GM21737 (cell line): ENCODE measurements around the gene VPS8.
"Not testable (repeated sequence)": the region's sequence is repeated elsewhere in the genome, so short reads cannot be mapped to it uniquely, and the experiment has no call there.

ENCODE experiments used
- ATAC-seq: cut with Tn5 transposase; IDR thresholded peaks from one replicate; pipeline ENCODE4 v1.9.1; 2021; ENCODE audit warnings: mild to moderate bottlenecking, moderate library complexity; ENCODE audit not compliant: unreplicated experiment

Gene VPS8

DNA sequence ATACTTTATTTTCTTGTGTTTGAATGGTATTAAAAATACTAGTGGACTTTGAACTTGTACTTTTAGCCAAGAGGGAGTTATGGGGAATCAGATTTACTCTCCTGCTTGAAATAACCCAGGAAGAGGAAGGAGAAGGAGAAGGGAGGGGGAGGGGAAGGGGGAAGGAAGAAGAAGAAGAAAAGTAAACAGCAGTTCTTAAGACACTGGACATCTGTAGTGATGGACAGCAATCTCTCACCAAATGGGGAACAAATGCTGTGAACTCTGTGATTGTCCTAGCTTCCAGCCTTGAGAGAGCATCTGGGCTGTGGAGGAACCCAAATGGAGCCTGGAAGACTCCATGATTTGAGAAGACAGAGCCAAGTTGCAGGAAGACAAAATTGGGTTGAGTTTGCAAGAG, 52.0 kb downstream of the VPS8 start:
- no peak for ATAC-seq

DNA sequence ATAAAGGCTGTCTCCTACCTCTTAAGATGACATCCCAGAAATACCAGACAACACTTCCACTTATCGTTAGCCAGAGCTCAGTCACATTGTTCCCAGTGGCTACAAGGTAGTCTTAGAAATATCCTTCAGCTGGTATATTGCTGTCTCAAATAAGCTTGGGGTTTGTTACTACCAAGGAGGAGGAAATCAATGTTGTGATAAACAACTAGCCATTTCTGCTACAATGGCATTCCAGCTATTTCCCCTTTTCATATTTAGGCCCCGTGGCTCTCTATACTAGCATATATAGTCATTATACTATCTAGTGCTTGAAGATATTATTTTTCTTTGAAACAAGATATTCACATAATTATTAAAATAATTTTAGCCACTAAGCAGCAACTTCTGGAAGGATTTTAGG, 56.5 kb downstream of the VPS8 start:
- ATAC-seq, result no peak

DNA sequence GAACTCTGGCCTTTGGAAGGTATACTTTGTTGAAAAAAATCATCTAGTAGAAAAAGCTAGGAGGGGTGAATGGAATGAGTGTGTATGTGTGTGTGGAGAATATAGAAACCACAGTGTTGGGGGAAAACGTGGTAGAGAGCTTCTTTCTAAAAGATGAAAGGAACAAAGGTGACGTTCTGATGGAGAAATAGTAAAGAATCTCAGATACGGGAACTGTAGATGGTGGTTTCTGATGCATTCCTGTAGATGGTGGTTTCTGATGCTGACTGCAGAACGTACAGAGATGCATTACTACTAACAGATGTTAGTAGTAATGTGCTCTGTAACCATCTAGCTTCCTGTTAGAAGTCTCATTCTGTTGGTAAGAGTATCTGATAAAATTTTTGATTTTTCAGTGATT, 60.2 kb downstream of the VPS8 start:
- ATAC-seq, result no peak

DNA sequence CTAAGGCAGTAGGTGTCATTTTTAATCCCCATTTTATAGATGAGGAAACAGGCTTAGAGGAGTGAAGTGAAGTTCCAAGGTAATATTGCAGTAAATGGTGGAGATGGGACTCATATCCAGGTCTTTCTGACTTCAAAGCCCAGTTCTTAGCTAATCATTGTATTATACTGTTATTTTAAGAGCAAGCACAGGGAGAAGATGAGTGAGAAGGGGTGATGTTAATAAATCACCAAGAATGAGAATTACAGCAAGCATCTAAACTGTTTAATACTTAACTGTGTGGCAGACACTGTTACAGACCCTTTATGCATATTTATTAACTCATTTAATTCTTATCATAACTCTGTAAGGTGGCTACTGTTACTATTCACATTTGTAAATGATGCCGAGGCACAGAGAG, 61.2 kb downstream of the VPS8 start:
- no peak for ATAC-seq

DNA sequence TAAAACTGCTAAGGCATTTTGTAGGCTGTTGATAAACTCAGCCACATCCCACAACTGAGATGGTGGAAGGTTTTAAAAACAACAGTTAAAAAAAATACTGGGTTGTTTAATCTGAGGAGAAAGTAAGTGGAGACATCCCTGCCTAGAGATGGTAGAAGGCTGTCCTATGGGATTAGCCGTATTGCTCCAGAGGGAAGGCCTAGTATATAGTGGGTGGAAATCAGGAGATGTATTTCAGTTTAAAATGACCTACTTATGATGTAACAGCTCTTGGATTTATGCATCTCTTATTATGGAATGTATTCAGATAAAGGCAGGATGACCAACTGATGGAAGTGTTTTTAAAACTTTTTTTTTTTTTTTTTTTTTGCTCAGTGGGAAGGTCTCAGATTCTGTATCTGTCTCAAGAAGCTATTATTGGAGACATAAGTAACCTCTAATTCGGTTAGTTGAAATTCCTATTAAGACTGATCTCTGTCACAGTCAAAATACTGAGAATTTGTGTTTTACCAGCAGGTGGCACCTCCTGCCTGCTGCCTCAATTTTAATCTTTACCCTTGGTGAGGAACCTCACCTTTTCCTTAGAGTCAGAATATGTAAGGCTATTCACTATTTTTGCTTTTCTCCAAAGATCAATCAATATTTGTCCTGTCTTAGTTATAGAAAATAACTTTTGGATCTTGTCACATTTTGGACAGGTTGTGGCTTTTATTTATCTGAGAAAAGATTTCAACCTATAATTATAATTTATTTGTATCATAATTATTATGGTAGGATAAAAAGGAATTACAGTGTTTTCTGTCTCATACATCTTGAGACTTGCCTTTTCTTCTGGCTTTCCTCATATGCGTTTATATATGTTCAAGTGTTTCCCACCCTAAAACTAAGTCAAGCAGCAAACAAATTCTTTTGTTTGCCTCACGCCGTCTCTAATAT, 63.0 kb downstream of the VPS8 start:
- ATAC-seq, result no peak

DNA sequence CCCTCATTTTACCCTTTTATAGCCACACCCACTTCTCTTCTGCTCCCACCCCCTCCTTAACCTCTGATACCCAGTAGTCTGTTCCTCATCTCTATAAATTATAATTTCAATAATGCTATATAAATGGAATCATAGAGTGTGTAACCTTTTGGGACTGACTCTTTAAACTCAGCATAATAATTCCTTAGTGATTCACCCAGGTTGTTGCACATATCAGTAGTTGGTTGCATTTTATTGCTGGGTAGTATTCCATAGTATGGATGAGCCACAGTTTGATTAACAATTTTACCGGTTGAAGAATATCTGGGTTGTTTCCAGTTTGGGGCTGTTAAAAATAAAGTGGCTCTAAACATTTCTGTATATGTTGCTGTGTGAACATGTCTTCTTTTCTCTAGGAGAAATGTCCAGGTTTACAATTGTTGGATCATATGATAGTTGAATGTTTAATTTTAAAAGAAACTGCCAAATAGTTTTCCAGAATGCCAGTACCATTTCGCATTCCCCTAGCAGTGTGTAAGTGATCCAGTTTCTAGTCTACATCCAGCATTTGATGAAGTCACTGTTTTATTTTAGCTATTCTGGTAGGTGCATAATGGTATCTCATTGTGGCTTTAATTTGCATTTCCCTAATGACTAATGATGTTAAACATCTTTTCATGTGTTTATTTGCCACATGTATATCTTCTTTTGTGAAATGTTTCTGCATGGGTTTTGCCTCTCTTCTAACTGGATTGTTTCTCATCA, 68.5 kb downstream of the VPS8 start:
- ATAC-seq, result no peak

DNA sequence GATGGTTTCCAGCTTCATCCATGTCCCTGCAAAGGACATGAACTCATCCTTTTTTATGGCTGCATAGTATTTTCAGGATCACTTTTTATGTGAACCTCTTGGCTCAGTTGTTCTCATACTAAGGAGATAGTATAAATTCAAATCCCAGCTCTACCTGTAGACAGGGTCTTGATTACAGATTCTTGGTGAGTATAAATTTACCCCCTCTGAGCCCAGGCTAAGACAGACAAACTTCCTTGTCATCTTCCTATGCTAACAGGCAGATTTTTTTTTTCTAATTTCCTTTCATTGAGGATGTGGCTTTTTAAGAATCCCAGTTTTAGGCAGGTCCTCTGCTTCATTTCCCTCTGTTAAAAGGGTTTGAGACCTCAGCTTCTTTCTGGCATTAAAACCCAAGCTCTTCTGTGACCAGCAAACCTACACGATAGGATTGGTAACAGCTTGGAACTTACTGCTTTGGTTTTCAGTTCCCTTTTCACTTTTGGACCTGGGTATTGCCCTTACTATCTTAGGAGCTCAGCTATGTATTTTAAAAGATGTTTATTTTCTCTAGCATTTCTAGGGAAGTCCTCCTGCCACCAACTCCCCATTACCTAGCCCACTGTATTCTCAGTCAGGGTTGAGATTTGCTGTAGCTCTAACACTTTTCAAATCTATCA, 72.5 kb downstream of the VPS8 start:
- ATAC-seq, result peak; percentile 78

DNA sequence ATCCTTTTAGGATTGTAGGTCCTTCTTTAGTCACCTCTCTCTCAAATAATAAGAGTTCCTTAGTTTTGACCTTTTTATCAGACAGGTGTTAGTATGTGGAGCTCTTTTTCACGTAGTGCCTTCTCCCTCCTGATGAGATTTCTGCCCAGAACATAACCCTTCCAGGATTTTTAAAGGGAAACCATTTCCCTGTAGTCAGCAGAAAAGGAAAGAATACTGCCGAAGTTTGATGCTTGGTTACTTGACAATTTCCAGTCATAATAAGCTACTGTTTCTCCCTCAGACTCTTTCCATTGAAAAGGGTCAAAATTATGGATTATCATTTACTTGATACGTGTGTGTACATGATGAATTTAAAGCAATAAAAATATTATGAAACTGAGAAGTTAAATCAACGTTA, 73.1 kb downstream of the VPS8 start:
- no peak for ATAC-seq

DNA sequence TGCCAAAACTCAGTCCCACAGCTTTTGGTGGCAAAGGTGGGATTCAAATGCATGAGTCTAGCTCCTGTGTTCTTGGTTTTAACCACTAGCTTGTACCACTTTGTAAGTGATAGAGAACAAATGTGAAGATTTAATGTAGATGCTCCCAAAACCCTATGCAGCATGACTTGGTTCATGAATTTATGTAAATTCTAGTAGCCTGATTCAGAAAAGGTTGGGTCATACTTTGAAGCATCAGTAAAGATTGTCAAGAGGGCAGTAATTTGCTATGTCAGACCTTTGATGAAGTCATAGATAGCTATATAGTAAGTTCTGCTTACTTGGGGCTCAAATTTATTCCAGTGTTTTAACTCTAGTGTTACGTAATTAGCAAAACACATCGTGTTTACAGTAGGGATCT, 75.6 kb downstream of the VPS8 start:
- no peak for ATAC-seq

DNA sequence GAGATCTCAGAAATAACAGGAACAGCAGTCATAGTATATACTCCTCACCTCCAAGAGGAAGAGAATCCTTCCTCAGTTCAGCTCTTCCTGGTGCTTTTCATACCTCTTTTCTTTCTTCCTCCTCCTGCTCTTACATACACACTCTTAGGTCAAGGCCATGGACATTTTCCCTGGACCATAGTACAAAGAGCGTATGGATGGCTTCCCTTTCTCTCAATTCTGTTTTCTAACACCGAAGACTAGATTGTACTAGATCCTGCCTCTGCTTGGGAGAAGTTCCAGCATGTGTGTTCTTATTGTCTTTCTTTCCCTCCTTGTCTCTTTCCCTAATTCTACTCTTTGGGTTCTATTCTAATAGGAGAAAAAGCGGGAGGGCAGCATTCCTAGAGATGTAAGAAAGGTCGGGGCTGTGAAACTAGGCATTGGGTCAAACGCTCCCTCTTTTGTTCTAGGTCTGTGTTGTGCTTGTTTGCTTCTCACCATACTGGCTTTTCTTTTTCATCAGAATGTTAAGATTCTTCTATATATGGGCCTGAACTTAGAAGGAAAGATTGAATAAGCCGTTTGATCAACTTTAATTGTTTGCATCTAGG, 77.4 kb downstream of the VPS8 start:
- no peak for ATAC-seq

DNA sequence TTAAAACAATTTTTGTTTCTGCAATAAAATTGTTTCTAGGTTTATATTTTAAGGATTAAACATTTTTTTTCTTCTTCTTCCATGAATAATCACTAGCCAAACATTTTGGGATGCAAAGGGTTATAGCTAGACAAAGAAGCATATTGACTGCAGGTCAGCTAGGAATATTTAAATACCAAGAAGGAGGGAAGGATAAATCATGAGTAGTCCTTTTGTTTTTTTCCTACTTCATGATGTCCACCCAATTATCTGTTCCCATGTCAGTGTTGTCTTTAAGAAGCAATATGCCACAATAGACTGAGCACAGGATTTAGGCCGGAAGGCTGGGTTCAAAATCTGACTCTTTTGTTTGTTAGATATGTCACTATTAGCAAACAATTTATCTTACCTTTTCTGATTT, 82.1 kb downstream of the VPS8 start:
- no peak for ATAC-seq

DNA sequence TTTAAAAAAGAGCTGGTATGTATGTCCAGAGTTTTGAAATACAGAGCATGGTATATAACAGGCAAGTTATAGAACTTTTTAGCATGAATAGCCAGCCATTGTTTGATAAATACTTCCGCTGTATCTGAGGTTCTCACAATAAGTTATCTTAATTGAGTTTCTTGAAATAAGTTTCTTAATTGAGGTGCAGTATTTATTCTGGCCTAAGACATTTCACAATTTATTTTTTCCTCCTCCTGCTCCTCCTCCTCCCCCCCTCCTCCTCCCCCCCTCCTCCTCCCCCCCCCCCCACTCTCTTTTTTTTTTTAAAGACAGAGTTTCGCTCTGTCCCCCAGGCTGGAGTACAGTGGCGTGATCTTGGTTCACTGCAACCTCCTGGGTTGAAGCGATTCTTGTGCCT, 83.4 kb downstream of the VPS8 start:
- ATAC-seq, result no peak

DNA sequence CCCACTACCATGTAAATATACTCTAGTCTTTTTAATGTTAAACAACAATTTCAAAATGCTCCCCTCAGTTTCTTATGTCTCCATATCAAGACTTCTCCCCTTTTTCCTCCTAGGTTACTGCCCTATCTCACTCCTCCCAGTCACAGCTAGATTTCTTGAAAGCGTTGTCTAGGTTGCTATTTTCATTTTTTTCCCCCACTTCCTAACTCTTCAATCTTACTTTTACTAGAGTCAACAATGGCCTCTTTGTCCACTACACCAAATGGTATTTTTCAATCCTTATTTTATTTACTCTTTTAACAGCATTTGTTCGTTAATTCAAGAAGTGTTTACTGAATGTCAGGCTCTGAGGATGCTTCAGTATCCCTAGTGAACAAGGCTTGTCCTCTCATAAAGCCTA, 84.4 kb downstream of the VPS8 start:
- ATAC-seq, result no peak

DNA sequence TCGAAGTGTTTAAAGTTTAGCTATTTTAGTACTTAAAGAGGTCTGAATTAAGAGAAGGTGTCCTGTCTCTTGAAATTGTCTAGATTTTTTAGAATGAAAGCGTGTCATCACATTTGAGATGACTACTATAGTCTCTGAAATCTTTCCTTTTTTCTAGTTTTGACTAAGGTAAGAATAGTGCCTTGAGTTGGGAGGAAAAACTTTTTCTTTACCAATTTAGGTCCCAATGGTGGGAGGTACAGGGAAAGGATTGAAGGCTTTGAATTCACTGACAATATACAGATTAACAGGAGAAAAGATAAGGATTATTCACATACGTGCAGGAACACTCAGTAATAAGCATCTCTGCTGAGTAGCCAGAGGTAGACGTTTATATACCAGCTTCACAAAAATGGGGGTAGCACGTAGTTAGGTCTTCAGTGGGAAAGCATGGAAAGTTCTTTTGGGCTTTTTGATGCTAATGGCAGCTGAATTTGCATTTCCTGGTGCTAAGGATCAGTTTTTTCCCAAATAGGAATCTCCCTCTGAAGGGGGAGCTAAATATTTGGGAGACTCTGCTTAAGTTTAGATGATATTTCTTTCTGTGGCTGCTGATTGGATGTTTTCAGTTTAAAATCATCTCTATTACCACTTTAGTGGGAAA, 88.1 kb downstream of the VPS8 start:
- no peak for ATAC-seq

DNA sequence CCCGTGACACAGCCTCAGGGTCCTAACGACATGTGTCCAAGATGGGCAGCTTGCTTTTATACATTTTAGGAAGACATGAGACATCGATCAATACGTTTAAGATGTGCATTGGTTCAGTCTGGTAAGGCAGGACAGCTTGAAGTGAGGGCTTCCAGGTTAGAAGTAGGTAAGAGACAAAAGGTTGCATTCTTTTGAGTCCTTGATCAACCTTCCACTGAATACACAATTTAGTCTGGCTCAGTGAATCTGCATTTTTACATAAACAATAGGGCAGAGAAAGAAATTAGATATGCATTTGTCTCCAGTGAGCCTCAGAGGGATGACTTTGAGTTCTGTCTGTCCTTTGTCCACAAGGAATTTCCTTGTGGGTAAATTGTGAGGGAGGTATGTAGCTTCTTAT, 95.1 kb downstream of the VPS8 start:
- ATAC-seq, result not testable (repeated sequence)

DNA sequence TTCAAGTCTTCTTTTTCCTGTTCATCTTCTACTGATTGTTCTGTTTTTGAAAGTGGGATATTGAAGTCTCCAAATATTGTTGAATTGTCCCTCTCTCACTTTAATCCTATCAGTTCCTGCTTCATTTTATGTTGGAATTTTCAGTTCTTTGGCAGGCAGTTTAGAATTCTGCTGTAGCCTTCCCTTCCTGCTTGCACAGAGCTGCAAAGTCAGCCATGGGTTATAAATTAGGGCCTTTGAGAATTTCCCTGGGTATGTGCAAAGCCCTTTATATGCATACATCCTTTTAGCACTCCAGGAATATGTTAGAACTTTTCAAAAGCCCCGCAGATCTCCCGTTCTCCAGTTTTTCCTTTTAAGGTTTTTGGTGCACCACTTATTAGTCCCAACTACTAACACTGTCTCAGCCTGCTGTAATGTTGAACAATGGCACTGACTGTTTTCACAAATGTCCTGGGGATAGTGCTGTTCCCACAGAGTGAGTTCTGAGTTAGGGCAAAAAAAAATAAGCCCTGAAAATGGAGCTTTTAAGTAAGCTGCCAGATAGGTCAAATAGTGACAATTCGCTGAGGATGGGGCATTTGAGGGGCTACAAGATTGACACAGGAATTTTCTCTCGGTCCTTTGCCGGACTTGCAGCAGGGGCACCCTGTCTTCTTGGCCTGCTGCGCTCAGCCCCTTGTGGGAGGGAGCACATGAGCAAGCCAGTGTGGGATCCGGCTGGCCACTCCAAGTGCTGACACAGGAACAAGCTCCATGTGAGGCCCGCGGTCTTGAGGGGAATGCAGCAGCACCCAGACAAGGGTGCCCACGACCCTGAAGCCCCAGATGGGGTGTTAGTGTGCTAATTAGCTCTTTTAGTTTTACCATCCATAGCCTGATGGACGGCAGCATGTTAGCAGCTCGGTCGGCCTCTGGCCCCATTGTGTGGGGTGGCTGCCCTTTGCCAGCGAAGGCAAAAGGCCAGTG, 96.0 kb downstream of the VPS8 start:
- no peak for ATAC-seq

DNA sequence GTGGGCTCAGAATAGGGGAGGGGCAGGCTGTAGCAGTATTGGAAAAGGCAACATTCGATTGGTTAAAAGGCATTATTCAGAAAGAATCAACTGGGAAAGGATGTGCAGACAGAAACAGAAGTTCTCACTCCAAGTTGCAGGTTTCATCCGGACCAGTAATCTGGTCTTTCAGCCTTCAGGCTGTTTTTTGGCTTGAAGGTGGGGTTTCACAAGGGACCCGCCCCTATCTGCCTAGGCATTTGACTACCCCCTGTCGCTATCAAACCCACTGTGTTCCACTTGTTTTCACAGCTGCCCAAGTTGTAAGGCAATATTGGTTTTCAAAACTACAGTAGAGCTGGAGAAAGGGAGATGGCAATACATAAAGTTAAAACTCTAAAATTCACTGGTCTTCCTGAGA, 96.9 kb downstream of the VPS8 start:
- no peak for ATAC-seq

DNA sequence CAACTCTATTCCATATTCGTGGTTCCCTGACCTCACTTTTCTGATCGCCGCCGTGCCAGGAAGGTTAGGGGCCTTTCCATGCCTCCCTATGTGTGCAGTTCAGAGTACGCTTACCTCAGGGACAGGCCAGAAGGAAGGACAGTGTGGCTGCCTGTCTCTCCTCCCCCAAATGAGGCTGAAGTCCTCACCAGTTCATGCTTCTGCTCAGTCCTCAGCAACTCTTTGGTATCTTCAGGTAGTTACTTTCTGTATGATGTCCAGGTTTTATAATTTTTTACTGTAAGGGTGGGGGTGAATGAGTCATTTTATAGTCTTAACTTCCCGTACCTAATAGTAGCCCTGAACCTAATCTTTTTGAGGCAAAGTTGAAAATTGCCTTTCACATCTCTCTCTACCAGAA, 98.7 kb downstream of the VPS8 start:
- ATAC-seq, result no peak

DNA sequence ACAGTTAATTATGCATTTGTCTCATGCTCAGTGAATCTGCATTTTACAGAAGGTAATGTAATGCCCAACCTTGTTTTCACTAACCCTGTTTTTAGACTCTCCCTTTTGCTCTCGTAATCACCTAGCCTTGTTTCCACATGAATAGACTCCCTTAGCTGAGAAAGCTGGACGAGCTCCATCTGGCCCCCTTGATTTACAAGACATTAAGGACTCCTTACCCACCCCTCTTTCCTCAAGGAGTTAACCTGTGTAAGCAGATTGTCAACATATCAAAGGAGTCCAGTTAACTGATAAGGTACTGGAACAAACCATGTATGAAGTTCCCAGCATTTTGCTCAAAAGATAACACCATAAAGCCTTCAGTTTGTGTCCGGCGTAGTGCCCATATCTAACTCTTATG, 99.6 kb downstream of the VPS8 start:
- no peak for ATAC-seq

DNA sequence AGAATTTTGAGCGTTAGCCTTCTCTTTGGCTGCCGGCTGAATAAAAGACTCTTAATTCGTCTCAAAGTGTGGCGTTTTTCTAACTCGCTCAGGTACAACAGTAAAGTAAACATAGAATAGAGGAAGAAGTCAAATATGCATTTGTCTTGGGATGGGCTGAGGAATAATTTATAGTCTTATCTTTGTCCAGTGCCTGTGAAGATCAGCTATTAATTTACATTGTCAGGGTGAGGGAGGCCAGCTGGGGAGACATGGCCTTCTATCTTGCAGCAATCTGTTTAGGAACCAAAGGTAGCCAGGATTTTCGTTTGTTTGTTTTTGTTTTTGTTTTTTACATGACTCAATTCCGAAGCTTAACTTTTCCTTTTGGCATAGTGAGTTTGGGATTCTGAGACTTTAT, 100.2 kb downstream of the VPS8 start:
- no peak for ATAC-seq
